ES-I3 (cell line): ENCODE measurements around the gene SIVA1.

ENCODE experiments used
- H3K36me3 ChIP-seq: 2 replicates; pipeline ENCODE4 v1.6.1; 2013; ENCODE audit warnings: mild to moderate bottlenecking, low read length, control low read depth, moderate library complexity; ENCODE audit not compliant: insufficient read depth
- H3K4me1 ChIP-seq: 2 replicates; pipeline ENCODE4 v1.6.1; 2013; ENCODE audit warnings: mild to moderate bottlenecking, control low read depth, low read length; ENCODE audit not compliant: insufficient read depth
- H3K9ac ChIP-seq: 2 replicates; pipeline ENCODE4 v1.6.1; 2013; ENCODE audit warnings: low read depth, mild to moderate bottlenecking, low read length, moderate library complexity
- H3K9me3 ChIP-seq: 2 replicates; pipeline ENCODE4 v1.6.1; 2013; ENCODE audit warnings: mild to moderate bottlenecking, low read length, moderate library complexity; ENCODE audit not compliant: control insufficient read depth, insufficient read depth

SIVA1 gene

DNA sequence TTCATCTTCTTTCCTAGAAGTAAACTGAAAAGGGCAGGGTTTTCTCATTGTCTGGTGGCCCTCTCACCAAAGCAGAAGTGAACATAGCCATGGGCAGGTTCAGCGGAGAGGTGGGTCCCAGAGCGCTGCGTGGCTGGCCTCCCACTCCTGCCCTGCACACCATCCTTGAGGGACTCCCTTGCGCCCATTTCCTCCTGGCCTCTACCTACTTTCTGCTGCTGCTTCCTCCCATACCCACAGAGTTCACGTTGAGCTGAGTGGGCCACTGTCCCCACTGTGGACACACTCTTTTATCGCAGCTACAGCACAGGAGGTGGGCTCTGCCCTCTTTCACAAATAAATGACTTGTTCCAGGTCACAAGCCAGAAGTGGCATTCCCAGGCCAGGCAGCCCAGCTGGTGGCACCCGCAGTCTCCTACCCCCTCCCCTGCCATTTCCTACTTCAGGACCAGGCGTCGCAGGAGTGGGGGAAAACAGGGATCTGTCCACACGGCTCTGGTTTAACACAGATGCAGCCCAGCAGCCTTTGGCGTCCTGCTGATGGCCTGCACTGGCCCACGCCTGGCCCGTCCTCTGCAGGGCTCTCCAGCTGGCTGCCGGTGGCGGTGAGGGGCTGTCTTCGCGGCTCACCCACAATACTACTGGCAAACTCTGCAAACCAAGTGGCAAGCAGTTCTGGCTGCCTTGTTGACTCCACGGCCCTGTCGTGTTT, 4.9 kb downstream of the SIVA1 start:
- Histone ChIP-seq H3K4me1 (peaks cover 12% of the 10 kb centered on the region), H3K36me3 (no peaks in the 10 kb centered on the region; the same call in 1 of the 2 replicates), H3K9me3 (no peaks in the 10 kb centered on the region), H3K9ac (no peak overlapping the region)

DNA sequence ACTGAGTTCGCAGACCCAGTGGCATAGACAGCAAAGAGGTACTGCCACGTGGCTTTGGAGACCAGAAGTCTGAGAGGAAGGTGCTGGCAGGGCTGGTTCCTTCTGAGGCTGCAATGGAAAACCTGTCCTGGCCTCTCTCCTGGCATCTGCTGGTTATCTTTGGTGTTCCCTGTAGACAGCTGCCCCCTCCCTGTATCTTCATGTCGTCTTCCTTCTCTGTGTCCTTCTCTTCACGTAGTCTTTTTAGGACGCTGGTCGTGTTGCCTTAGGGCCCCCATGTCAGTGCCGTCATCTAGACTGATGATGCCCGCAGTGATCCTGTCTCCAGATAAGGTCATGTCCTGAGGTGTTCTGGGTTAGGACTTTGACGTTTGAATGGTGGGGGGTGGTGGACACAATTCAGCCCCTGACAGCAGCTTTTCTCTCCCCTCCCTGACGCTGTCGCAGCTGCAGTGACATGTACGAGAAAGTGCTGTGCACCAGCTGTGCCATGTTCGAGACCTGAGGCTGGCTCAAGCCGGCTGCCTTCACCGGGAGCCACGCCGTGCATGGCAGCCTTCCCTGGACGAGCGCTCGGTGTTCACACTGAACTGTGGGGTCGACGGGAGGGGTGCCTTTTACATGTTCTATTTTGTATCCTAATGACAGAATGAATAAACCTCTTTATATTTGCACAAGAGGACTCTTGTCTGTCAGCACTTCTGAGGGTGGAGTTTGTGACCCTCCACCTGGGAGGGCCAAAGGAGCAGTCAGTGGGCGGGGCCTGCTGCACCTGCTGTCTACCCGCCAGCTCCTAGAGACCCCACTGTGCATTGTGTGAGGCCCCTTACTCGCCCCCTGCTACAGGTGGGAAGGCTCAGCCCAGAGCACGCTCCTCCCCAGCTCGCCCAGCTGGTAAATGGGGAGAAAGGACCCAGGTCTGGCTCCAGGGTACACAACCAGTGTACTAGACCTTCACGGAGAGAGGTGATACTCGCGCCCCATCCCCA, 6.3 kb downstream of the SIVA1 start:
- Histone ChIP-seq H3K36me3 (no peaks in the 10 kb centered on the region; the same call in 1 of the 2 replicates), H3K9me3 (no peaks in the 10 kb centered on the region), H3K4me1 (peaks cover 10% of the 10 kb centered on the region)

DNA sequence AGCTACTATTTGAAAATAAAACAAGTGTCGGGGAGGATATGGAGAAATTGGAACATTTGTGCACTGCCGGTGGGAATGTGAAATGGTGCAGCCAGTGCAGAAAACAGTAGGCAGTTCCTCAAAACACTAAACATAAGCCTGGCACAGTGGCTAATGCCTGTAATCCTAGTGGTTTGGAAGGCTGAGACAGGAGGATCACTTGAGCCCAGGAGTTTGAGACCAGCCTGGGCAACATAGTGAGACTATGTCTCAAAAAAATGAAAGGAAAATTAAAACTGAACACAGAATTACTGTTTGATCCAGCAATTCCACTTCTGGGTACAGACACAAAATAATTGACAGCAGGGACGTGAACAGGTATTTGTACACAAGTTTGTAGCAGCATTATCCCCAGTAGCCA, 12.6 kb downstream of the SIVA1 start:
- H3K4me1 ChIP-seq = peaks cover 13% of the 10 kb centered on the region
- no peaks in the 10 kb centered on the region for H3K9me3 ChIP-seq
- no peak overlapping the region for H3K9ac ChIP-seq
- H3K36me3 ChIP-seq = no peaks in the 10 kb centered on the region; the same call in 1 of the 2 replicates

More for the DNA sequence above, 6.3 kb downstream of the SIVA1 start:
- H3K9ac ChIP-seq = no peak overlapping the region

DNA sequence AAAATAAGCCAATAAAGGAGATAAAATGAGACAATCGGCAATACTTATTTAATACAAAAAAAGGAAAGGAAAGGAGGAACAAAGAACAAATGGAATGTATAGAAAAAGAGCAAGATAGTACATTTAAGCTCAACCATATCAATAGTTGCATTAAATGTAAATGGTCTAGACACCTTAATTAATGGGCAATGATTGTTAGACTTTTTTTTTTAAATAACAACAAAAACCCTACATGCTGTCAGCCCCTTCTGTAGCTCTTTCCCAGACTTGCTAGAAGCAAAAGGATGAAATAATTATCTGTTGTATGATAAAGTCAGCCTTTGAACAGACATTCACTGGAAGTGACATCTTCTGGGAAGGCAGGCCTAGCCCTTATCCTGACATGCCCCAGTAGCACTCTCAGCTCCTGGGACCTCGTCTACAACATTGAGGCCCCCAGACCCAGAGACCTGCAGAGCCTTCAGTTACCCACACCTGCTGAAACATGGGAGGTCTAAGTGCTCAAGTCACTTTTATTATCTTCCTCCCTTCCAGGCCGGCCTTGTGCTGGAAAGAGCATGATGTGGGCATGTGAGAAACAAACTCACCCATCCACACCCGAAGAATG, 13.4 kb downstream of the SIVA1 start:
- Histone ChIP-seq H3K36me3 (no peaks in the 10 kb centered on the region; the same call in none of the 2 replicates), H3K4me1 (peaks cover 6% of the 10 kb centered on the region; the same call in 1 of the 2 replicates), H3K9me3 (peaks cover 5% of the 10 kb centered on the region; the same call in 1 of the 2 replicates), H3K9ac (peak overlapping the region; percentile 3)

DNA sequence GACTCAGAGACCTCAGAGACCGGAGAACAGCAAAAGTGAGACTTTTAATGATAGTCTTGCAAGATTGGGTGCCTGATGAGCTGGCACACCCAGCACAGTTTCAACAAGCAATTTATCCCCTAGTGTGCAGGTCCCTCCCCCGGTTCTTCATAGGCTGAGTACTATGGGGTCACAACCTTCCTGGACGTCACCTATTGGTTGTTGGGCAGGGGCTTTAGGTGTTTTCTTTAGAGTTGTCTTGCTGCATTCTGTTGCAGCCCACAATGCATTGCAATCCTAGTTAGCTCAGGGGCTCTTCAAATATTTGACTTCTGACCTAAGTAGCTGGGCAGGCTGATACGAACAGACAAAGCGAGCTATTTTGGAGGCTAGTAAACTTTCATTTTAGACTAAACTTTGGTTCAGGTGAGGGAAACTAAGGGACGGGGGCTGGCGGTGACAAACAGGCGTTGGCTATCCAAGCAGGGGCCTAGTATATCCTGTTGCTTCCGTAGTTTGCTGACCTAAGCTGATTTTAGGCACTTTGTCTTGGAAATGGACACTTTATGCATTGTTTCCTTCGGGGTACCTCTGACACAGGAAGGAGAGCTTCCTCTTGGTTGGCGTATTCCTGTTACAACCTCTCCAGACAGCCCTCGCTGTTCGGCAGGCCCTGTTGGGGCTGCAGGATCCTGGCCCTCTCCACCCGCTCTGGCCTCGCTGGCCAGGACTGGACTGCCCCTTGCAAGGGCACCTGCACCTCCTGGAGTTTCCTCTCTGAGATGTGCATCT, 14.1 kb downstream of the SIVA1 start:
- H3K9ac ChIP-seq = peak overlapping the region; percentile 3; the same call in 1 of the 2 replicates
- H3K36me3 ChIP-seq = peaks cover 3% of the 10 kb centered on the region
- H3K9me3 ChIP-seq = peaks cover 6% of the 10 kb centered on the region; the same call in 1 of the 2 replicates
- peaks cover 5% of the 10 kb centered on the region; the same call in 1 of the 2 replicates for H3K4me1 ChIP-seq

DNA sequence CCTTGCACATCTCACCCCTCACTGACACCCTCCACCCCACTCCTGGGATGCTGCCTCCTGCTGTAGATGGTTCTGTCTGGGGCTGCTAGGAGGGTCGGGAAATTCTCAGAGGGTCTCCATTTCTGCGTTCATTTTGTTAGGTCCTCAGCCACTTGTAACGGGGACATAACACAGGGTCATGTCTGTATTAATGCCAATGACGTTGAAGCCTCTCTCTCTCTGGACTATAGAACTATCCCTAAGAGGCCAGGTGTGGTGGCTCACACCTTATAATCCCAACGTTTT, 14.6 kb downstream of the SIVA1 start:
- Histone ChIP-seq H3K9me3 (peaks cover 6% of the 10 kb centered on the region; the same call in 1 of the 2 replicates), H3K36me3 (peaks cover 3% of the 10 kb centered on the region), H3K4me1 (peaks cover 5% of the 10 kb centered on the region; the same call in 1 of the 2 replicates), H3K9ac (no peak overlapping the region)

DNA sequence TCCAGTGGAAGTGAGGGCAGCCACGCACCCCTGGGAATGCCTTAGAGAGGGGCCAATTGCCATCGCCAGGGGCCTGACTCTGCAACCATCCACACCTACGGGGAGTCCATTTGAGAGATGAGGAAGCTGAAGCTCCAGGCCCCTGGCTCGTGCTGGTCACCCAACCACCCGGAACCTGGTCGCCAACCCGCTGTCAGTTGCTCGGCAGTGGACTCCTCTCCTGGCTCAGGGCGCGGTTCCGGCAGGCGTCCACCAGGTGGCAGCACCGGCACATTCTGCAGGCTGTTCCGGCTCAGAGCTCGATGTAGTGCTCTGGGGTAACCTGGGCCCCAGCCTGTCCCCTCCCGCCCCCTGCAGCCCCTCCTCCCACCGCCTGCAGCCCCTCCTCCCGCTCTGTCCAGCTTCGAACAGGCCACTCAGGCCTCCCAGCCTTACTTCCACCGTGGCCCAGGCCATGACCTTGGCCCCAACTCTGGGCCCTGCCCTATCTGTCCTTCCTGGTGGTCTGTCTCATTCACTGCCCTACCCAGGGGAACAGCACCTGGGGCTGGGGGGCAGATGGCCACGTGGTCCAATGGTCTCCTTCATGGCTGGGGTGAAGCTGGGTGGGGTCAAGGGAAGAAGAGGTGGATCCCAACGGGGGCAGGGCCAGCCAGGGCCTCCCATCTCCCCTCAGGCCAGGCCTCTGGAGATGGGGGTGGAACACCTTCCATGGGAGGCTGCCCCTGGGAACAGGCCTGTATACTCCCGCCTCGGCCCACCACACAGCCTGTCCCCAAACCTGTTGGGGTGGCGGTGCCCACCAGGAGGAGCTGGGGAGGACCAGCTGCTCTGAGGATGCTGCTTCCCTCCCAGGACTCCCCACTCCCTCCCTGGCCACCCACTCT, 15.7 kb downstream of the SIVA1 start:
- H3K4me1 ChIP-seq = peaks cover 5% of the 10 kb centered on the region; the same call in 1 of the 2 replicates
- peaks cover 6% of the 10 kb centered on the region; the same call in 1 of the 2 replicates for H3K9me3 ChIP-seq
- H3K9ac ChIP-seq = peak overlapping the region; percentile 28
- peaks cover 3% of the 10 kb centered on the region for H3K36me3 ChIP-seq

DNA sequence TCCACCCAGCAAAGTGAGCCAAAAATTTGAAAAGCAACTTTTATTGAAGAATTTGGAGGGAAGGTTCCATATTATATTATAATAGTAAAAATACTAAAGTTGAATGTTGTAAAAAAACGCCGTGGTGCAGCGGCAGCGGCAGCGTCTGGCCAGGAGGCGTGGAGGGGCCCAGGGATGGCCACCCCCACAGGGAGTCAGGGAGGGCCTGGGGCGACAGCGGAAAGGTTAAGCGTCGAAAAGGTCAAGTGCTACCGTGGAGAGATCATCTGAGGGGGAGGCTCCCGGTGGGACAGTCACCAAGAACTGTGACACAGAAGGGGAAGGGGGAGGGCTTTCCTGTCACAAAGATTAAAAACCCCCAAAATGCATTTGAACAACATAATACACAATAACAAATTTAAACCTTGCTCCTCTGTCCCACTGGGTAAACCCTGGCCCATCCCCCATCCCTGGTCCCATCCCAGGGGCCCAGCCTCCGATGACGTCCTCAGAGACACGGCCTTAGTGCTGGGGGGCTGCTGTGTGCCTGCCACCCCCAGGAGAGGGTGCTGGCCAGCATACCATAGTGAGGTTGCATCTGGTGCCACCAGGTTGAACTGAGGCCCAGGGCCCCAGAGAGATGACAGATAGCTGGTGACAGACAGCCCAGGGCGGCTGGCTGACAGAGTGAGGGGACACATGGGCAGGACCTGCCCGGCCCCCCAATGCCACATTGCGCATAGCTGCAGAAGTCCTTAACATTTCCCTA, 16.6 kb downstream of the SIVA1 start:
- H3K4me1 ChIP-seq = peaks cover 5% of the 10 kb centered on the region; the same call in 1 of the 2 replicates
- H3K36me3 ChIP-seq = peaks cover 3% of the 10 kb centered on the region
- no peak overlapping the region for H3K9ac ChIP-seq
- H3K9me3 ChIP-seq = peaks cover 6% of the 10 kb centered on the region; the same call in 1 of the 2 replicates

DNA sequence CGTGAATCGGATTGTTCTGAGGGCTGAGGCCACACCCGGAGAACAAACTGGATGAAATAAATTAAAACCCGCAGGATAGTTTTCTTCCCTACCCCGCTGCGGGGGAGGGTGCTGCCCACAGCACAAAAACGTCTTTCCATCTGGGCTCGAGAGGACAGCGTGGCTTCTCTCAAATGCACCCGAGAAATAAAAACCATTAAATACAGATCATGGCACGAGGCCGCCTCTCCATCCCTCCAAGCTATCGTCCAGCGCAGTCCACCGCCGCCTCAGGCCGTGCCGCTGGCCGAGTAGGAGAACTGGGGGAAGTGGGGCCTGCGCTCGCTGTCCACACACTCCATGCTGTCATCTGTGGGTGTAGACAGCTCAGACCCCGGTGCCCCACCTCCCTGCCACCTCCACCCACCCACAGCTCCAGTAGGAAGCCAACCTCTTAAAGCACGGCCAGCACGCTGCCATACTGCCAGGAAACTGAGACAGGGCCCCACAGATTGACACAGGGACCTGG, 17.2 kb downstream of the SIVA1 start:
- Histone ChIP-seq H3K9ac (no peak overlapping the region), H3K9me3 (peaks cover 6% of the 10 kb centered on the region; the same call in 1 of the 2 replicates), H3K36me3 (peaks cover 3% of the 10 kb centered on the region), H3K4me1 (peaks cover 5% of the 10 kb centered on the region; the same call in 1 of the 2 replicates)

DNA sequence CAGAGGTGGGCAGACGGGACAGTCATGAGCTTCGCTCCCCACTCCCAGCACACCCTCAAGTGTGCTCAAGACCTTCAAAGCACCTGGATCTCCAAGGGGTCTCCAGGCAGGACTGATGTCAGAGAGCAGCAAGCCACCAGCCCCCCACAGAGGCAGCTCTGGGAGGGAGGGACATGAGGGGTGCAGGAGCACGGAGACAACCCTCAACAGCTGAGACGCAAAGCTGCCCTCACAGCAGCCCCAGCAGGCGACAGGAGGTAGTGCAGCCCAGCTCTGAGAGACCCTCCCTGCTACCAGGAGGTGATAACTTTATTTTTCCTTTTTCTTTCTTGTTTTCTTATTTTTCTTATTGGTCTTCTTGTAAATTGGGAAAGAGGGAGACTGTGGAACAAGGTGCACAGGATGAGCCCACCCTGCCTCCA, 17.9 kb downstream of the SIVA1 start:
- peaks cover 5% of the 10 kb centered on the region; the same call in 1 of the 2 replicates for H3K4me1 ChIP-seq
- peaks cover 6% of the 10 kb centered on the region; the same call in 1 of the 2 replicates for H3K9me3 ChIP-seq
- H3K9ac ChIP-seq = no peak overlapping the region
- H3K36me3 ChIP-seq = peaks cover 3% of the 10 kb centered on the region

DNA sequence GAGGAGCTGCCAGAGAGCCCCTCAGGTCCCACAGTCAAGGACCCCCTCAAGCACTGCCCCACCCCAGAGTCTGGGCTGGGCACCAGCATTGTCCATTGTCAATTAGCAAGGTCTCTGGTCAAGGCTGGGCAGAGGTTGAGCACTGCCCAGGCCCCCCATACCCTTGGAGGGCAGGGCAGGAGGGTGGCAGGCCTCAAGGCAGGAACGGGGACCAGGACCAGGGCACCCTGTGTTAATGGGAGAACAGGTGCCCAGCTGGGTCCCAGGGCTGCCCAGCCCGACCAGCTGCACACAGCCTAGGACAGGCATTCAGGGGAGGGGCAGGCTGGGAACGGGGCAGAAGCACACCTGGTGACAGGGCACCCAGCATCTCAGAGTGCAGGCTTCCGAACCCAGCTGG, 18.4 kb downstream of the SIVA1 start:
- Histone ChIP-seq H3K36me3 (peaks cover 3% of the 10 kb centered on the region), H3K4me1 (peaks cover 5% of the 10 kb centered on the region; the same call in 1 of the 2 replicates), H3K9me3 (peaks cover 6% of the 10 kb centered on the region; the same call in 1 of the 2 replicates), H3K9ac (no peak overlapping the region)
